ENCODE results near the gene PKP1.
"Not testable (repeated sequence)": the region's sequence is repeated elsewhere in the genome, so short reads cannot be mapped to it uniquely, and the experiment has no call there.

GRCh38 chr1:201239646-201240045 lies 43.7 kb upstream of the PKP1 start:
- not testable (repeated sequence) for TF ChIP-seq CTCF (conservative IDR thresholded peaks at IDR 0.05; ENCODE audit: low read depth in 2 of 2); REST (IDR thresholded peaks at IDR 0.05; ENCODE audit: unreplicated experiment); EZH2 (IDR thresholded peaks at IDR 0.05; ENCODE audit: low read depth, unreplicated experiment); EZH2phosphoT487 (IDR thresholded peaks at IDR 0.05; ENCODE audit: unreplicated experiment); ETS1 (IDR thresholded peaks at IDR 0.05); JUNB (IDR thresholded peaks at IDR 0.05; ENCODE audit: unreplicated experiment); POLR2AphosphoS5 (IDR thresholded peaks at IDR 0.05; ENCODE audit: low read depth); ZNF114 (CRISPR knock-in tag; IDR thresholded peaks at IDR 0.05); CREB1 (CRISPR knock-in tag; IDR thresholded peaks at IDR 0.05; ENCODE audit: low read depth); STAT1 (IDR thresholded peaks at IDR 0.05; ENCODE audit: unreplicated experiment); ZNF462 (CRISPR knock-in tag; IDR thresholded peaks at IDR 0.05)
